GM12865 (cell line): Measurements from ENCODE around the gene GRIK5.
"Not testable (repeated sequence)": the region's sequence is repeated elsewhere in the genome, so short reads cannot be mapped to it uniquely, and the experiment has no call there.

Experiments
- DNase-seq: peaks from one replicate; pipeline ENCODE4 v3.0.0; 2010; ENCODE audit warnings: low read depth
- H3K4me3 ChIP-seq: 2 replicates; pipeline ENCODE4 v1.5.1; 2011; ENCODE audit warnings: mild to moderate bottlenecking, low read depth, low read length, control low read depth
- CTCF ChIP-seq: IDR thresholded peaks from 2 replicates; pipeline ENCODE4 v1.5.1; 2011; ENCODE audit warnings: low read length, control low read depth, low read depth, inconsistent platforms; ENCODE audit not compliant: insufficient read depth; ENCODE audit errors: missing control alignments

The GRIK5 gene

GRCh38 chr19:41994521-41994971 lies 75.5 kb downstream of the GRIK5 start:
- DNase-seq, result no peak
- no peak overlapping the region for H3K4me3 ChIP-seq
- TF ChIP-seq CTCF, result no peak

DNA sequence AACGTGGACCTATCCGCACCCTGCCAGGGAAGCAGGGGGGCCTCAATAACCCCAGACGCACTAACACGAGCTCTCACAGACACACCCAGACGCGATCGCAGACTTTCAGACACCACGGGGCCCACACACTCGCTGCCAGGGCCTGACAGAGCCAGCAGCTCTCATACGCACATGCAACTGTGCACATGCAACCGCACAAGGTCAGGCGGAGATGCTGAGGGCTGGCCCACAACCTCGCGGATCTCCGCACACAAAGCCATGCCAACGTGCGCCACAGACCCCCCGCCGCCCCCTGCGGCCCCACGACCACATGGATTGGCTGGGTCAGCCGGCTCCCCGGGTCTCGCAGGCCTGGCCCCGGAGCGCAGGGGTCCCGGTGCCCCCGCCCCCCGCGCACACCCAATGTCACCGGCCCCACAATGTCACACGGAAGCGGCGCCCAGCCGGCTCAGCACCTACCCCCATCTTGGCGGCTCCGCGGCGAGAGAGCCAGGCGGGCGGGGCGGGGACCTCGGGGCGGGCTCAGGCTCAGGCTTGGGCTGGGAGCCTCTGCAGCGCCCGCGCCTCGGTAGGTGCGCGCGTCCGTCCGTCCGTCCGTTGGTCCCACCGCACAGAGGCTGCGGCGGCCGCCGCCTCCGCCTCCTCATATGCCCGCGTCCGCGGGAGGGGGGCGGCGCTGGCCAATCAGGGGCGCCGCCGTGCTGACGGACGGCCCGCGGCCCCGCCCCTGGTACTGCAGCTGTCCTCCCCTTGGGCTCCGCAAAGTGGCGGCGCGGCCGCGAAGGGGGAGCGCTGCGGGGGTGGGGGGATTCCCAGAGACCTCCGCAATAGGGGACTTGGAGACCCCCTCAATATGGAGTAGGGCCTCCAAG lies 76.2 kb downstream of the GRIK5 start, which contains the start of gene ATP1A3:
TSS of gene ATP1A3 (minus strand) at position 619 of the 872 bp plus-strand sequence. CDS start at position 465, 154 bp downstream.
- no peak for TF ChIP-seq CTCF
- peak within 1 kb of the TSS; percentile 41 for H3K4me3 ChIP-seq
- peak; percentile 57 for DNase-seq

- not testable (repeated sequence) for H3K4me3 ChIP-seq, DNase-seq
Measured at GRCh38 chr19:41991925-41992569, 78.0 kb downstream of the GRIK5 start.

GRCh38 chr19:41991025-41991424 lies 79.0 kb downstream of the GRIK5 start:
- TF ChIP-seq CTCF, result no peak
- no peak overlapping the region for H3K4me3 ChIP-seq
- no peak for DNase-seq

DNA sequence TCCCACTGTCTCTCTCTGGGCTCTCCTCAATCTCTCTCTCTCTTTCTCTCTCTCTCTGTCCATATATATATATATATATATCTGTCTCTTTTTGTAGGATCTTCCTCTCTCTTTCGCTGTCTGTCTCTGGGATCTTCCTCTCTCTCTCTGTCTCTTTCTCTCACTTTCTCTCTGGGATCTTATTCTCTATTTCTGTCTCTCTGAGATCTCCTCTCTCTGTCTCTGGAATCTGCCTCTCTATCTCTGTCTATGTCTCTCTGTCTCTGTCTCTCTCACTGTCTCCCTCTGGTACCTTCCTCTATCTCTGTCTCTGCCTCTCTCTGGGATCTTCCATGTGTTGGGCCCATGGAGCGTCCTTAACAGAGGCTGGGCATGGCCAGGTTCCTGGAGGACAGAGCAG lies 79.4 kb downstream of the GRIK5 start:
- no peak for DNase-seq
- TF ChIP-seq CTCF, result no peak
- H3K4me3 ChIP-seq, result no peak overlapping the region

DNA sequence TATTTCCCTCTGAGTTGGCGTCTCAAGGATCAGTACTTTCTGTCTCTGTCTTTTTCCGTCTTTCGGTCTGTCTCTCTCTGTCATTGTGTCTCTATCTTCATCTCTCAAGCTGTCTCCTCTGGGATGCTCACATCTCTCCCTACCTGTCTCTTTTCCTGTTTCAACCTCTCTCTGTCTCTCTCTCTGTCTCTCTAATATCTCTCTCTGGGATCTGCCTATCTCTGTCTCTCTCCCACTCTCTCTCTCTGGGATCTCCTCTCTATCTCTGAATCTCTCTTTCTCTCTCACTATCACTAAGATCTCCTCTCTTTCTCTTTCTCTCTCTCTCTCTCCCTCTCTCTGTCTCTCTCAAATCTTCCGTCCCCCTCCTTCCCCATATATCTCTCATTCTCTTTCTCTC lies 80.0 kb downstream of the GRIK5 start:
- TF ChIP-seq CTCF, result no peak
- no peak for DNase-seq

DNA sequence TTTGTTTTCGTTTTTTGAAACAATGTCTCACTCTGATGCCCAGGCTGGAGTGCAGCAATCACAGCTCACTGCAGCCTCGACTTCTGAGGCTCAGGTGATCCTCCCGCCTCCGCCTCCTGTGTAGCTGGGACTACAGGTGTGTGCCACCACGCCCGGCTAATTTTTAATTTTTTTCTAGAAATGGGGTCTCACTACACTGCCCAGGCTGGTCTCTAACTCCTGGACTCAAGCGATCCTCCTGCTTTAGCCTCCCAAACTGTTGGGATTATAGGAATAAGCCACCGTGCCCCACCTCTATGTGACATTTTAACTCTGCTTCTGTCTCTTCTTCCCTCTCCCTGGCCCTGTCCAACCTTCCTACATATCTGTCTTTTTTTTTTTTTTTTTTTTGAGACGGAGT lies 81.1 kb downstream of the GRIK5 start:
- no peak overlapping the region for H3K4me3 ChIP-seq
- DNase-seq, result no peak
- no peak for TF ChIP-seq CTCF

More for the DNA sequence above, 80.0 kb downstream of the GRIK5 start:
- no peak overlapping the region for H3K4me3 ChIP-seq
